ENCODE results near the gene HMG20B. TPM values are rescaled to one million over a fixed set of nuclear protein-coding genes. Genes with fewer than 3 reads are reported as not detected.

The HMG20B gene
- total and polyA plus RNA-seq, 2 experiments from 2014 or later, result 62.6 to 82.3 TPM

DNA sequence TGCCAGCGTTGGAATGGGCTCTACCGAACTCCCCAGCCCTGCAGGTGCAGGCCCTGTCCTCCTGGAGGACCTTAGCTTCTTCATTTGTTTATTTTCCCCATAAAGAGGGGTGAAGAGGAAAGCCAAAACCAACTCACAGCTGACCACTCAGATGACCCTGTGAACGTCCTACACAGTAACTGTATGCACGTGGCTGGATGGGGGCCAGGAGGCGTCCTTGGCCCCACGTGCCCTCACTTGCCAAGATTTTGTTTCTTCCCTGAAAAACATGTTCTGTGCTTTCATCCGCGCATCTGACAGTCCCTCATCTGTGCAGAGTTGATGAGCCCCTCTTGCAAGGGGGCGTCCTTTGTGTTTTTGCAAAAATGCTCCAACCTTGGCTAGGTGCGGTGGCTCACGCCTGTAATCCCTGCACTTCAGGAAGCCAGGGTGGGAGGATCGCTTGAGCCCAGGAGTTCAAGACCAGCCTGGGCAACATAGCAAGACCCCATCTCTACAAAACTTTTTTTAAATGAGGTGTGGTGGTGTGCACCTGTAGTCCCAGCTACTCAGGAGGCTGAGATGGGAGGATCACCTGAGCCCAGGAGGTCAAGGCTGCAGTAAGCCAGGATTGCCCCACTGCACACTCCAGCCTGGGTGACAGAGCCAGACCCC lies 39.1 kb upstream of the HMG20B start:
- DNase-seq (ENCODE audit: low spot score), result no peak
- no peaks in the 10 kb centered on the region for H3K4me1 ChIP-seq (ENCODE audit: insufficient read depth)
- H3K36me3 ChIP-seq (replicated peaks; ENCODE audit: insufficient read depth, low read depth), result no peaks in the 10 kb centered on the region
- H3K27me3 ChIP-seq, result no peaks in the 10 kb centered on the region
- peaks cover 2% of the 10 kb centered on the region for H4K20me1 ChIP-seq (ENCODE audit: insufficient read depth, poor library complexity, severe bottlenecking)
- no peaks in the 10 kb centered on the region for H3K9me3 ChIP-seq (ENCODE audit: low read depth)
- H3K79me2 ChIP-seq, result no peaks in the 10 kb centered on the region
- no peak overlapping the region for H2AFZ ChIP-seq
- TF ChIP-seq EZH2 (IDR thresholded peaks at IDR 0.05; ENCODE audit: borderline replicate concordance), result no peak
- TF ChIP-seq, protein P1, sequence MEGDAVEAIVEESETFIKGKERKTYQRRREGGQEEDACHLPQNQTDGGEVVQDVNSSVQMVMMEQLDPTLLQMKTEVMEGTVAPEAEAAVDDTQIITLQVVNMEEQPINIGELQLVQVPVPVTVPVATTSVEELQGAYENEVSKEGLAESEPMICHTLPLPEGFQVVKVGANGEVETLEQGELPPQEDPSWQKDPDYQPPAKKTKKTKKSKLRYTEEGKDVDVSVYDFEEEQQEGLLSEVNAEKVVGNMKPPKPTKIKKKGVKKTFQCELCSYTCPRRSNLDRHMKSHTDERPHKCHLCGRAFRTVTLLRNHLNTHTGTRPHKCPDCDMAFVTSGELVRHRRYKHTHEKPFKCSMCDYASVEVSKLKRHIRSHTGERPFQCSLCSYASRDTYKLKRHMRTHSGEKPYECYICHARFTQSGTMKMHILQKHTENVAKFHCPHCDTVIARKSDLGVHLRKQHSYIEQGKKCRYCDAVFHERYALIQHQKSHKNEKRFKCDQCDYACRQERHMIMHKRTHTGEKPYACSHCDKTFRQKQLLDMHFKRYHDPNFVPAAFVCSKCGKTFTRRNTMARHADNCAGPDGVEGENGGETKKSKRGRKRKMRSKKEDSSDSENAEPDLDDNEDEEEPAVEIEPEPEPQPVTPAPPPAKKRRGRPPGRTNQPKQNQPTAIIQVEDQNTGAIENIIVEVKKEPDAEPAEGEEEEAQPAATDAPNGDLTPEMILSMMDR (IDR thresholded peaks at IDR 0.05; ENCODE audit: poor library complexity), result no peak
- no peak for TF ChIP-seq EZH2phosphoT487 (IDR thresholded peaks at IDR 0.05; ENCODE audit: low read depth, severe bottlenecking, unreplicated experiment)
- no peak overlapping the region for H3K27ac ChIP-seq
- H3K4me2 ChIP-seq, result no peak overlapping the region
- WGBS (ENCODE audit: low lambda C conversion rate, missing lambda C conversion rate), result 97% methylated on average over 12 of the region's 12 CpGs
- H3K4me3 ChIP-seq, result no peak overlapping the region
- no peaks in the 10 kb centered on the region for H3K9me2 ChIP-seq (replicated peaks; ENCODE audit: insufficient read depth)

DNA sequence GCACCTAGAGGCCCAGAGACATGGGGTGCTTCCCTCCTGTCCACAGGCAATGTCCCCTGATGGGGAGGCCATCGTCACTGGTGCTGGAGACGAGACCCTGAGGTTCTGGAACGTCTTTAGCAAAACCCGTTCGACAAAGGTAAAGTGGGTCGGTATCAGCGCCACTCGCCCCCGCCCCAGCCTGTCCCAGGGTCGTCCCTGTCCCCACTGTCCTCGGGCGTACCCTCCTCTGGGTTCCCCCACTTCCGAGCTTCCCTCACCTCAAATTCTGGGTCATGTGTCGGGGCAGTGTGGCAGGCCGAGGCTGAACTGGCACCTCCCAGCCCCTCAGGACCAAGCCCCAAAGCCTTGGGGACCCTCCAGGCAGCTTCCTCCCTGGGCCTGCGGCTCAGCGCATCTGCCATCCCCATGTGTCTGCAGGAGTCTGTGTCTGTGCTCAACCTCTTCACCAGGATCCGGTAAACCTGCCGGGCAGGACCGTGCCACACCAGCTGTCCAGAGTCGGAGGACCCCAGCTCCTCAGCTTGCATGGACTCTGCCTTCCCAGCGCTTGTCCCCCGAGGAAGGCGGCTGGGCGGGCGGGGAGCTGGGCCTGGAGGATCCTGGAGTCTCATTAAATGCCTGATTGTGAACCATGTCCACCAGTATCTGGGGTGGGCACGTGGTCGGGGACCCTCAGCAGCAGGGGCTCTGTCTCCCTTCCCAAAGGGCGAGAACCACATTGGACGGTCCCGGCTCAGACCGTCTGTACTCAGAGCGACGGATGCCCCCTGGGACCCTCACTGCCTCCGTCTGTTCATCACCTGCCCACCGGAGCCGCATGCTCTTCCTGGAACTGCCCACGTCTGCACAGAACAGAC lies 38.1 kb upstream of the HMG20B start:
- Histone ChIP-seq H3K79me2 (no peaks in the 10 kb centered on the region), H3K4me2 (no peak overlapping the region), H3K4me3 (no peak overlapping the region), H3K9me3 (ENCODE audit: low read depth) (no peaks in the 10 kb centered on the region), H3K36me3 (replicated peaks; ENCODE audit: insufficient read depth, low read depth) (no peaks in the 10 kb centered on the region), H3K27me3 (no peaks in the 10 kb centered on the region), H3K27ac (no peak overlapping the region), H4K20me1 (ENCODE audit: insufficient read depth, poor library complexity, severe bottlenecking) (peaks cover 3% of the 10 kb centered on the region), H3K9me2 (replicated peaks; ENCODE audit: insufficient read depth) (no peaks in the 10 kb centered on the region), H2AFZ (no peak overlapping the region), H3K4me1 (ENCODE audit: insufficient read depth) (no peaks in the 10 kb centered on the region)
- DNase-seq (ENCODE audit: low spot score), result no peak
- 90% methylated on average over 34 of the region's 38 CpGs for WGBS (ENCODE audit: low lambda C conversion rate, missing lambda C conversion rate)
- TF ChIP-seq EZH2phosphoT487 (IDR thresholded peaks at IDR 0.05; ENCODE audit: low read depth, severe bottlenecking, unreplicated experiment) (no peak), EZH2 (IDR thresholded peaks at IDR 0.05; ENCODE audit: borderline replicate concordance) (no peak)
- TF ChIP-seq, protein P1 (IDR thresholded peaks at IDR 0.05; ENCODE audit: poor library complexity), result no peak

DNA sequence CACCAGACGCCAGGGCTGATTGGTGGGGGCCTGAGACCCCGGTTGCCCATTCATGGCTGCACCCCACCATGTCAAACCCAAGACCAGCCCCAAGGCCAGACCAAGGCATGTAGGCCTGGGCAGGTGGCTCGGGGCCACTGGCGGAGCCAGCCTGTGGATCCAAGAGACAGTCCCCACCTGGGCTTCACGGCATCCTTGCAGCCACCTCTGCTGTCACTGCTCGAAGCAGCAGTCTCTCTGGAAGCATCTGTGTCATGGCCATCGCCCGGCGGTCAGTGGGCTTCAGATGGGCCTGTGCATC lies 37.6 kb upstream of the HMG20B start:
- no peak overlapping the region for H2AFZ ChIP-seq
- 95% methylated on average over 9 of the region's 9 CpGs for WGBS (ENCODE audit: low lambda C conversion rate, missing lambda C conversion rate)
- no peak overlapping the region for H3K27ac ChIP-seq
- H3K9me2 ChIP-seq (replicated peaks; ENCODE audit: insufficient read depth), result no peaks in the 10 kb centered on the region
- no peak for DNase-seq (ENCODE audit: low spot score)
- no peaks in the 10 kb centered on the region for H3K79me2 ChIP-seq
- H3K4me3 ChIP-seq, result no peak overlapping the region
- no peaks in the 10 kb centered on the region for H3K4me1 ChIP-seq (ENCODE audit: insufficient read depth)
- H3K9me3 ChIP-seq (ENCODE audit: low read depth), result no peaks in the 10 kb centered on the region
- H3K4me2 ChIP-seq, result no peak overlapping the region
- H3K27me3 ChIP-seq, result no peaks in the 10 kb centered on the region
- H4K20me1 ChIP-seq (ENCODE audit: insufficient read depth, poor library complexity, severe bottlenecking), result peaks cover 3% of the 10 kb centered on the region
- no peak for TF ChIP-seq EZH2 (IDR thresholded peaks at IDR 0.05; ENCODE audit: borderline replicate concordance)
- no peak for TF ChIP-seq EZH2phosphoT487 (IDR thresholded peaks at IDR 0.05; ENCODE audit: low read depth, severe bottlenecking, unreplicated experiment)
- TF ChIP-seq, protein P1 (IDR thresholded peaks at IDR 0.05; ENCODE audit: poor library complexity), result no peak
- no peaks in the 10 kb centered on the region for H3K36me3 ChIP-seq (replicated peaks; ENCODE audit: insufficient read depth, low read depth)
